GM12875 (cell line): ENCODE data around the gene BAIAP2.

Source experiments
- H3K4me3 ChIP-seq: one replicate; pipeline ENCODE4 v1.5.1; 2011; ENCODE audit warnings: low read depth, low read length, control low read depth
- TF ChIP-seq, protein P1 (sequence below): IDR thresholded peaks from 2 replicates; pipeline ENCODE4 v1.5.1; 2011; ENCODE audit warnings: low read depth, mild to moderate bottlenecking, control low read depth, inconsistent platforms, low read length, moderate library complexity, borderline replicate concordance; ENCODE audit not compliant: insufficient read depth

BAIAP2 gene

DNA sequence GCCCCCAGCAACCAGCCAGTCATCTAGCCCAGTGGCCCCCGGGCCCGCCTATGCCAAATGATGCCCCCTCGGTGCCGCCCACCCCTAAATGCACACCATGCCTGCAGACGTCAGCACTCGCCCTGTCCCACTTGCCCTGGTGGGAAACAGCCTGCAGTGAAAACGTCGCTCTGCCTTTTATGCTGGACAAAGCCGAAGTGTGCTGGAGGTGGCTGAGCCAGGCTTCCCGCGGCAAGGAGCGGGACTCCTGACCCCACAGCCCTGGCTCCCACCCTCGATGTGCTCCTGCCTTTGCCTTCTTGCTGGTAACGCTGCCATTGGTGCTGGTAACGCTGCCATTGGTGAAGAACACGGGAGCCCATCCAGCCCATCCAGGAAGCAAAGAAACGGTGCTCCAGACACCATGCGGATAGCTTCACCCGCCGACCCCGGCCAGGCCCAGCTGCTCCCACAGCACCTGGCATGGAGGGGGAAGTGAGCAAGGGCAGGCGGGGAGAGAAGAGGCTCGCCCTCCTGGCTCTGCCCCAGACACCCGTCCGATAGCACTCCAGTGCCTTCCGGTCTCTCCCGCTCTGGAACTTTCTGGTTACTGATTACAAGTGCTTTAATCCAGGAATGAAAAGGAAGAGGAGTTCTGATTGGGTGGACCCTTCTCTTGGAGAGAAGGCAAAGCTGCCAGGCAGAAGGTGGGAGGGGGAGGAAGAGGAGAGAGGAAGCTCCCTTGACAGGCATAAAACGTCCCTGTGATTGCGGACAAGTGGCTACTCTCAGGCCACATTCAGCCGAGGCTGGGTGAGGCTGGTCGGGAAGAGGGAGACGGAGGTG is 4.0 kb upstream of the BAIAP2 start:
- no peak overlapping the region for H3K4me3 ChIP-seq
- TF ChIP-seq, protein P1, sequence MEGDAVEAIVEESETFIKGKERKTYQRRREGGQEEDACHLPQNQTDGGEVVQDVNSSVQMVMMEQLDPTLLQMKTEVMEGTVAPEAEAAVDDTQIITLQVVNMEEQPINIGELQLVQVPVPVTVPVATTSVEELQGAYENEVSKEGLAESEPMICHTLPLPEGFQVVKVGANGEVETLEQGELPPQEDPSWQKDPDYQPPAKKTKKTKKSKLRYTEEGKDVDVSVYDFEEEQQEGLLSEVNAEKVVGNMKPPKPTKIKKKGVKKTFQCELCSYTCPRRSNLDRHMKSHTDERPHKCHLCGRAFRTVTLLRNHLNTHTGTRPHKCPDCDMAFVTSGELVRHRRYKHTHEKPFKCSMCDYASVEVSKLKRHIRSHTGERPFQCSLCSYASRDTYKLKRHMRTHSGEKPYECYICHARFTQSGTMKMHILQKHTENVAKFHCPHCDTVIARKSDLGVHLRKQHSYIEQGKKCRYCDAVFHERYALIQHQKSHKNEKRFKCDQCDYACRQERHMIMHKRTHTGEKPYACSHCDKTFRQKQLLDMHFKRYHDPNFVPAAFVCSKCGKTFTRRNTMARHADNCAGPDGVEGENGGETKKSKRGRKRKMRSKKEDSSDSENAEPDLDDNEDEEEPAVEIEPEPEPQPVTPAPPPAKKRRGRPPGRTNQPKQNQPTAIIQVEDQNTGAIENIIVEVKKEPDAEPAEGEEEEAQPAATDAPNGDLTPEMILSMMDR, result no peak

DNA sequence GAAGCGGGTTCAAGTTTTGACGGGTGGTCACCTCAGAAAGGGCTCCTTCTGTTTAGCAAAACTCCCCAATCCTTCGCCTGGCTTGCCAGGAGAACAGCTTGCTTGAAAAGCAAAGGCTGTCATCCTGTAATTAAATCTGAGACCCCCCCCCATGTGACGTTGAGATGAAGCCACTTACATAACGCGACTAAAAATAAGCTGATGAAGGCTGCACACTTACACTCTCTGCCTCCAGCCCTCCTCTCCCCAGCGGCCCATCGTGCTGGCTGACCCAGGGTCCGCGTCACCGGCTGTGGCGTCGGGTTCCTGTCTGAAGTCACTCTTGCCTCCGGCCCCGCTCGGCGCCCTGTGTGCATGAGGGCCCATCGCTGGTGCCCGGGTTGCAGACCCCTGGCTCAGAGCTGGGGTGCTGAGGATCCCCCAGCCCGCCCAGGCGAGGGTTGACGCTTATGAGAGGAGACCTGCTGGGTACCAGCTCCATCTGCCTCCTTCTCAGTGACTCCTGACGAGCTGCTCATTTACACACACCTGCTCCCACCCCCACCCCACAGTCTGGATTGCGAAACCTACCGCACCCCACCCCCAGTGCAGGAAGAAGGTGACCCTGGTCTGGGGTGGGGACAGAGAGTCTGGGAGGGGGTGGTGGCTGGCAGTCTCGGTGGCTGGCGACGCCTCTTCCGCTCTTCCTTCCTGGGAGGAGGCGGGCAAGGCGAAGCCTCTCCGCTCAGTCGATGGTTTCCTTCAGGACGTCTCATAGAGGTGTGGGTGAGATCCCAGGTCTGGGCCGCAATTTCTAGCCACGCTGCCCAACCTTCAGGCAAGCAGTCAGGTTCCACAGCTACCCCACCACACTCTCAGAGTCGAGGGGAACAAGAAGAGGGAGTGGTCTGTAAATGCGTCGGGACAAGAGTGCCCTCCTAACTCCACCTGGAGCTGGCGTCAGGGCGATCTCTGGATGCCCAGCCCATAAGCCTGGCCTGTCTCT is 3.1 kb upstream of the BAIAP2 start:
- no peak overlapping the region for H3K4me3 ChIP-seq
- TF ChIP-seq, protein P1, result no peak

DNA sequence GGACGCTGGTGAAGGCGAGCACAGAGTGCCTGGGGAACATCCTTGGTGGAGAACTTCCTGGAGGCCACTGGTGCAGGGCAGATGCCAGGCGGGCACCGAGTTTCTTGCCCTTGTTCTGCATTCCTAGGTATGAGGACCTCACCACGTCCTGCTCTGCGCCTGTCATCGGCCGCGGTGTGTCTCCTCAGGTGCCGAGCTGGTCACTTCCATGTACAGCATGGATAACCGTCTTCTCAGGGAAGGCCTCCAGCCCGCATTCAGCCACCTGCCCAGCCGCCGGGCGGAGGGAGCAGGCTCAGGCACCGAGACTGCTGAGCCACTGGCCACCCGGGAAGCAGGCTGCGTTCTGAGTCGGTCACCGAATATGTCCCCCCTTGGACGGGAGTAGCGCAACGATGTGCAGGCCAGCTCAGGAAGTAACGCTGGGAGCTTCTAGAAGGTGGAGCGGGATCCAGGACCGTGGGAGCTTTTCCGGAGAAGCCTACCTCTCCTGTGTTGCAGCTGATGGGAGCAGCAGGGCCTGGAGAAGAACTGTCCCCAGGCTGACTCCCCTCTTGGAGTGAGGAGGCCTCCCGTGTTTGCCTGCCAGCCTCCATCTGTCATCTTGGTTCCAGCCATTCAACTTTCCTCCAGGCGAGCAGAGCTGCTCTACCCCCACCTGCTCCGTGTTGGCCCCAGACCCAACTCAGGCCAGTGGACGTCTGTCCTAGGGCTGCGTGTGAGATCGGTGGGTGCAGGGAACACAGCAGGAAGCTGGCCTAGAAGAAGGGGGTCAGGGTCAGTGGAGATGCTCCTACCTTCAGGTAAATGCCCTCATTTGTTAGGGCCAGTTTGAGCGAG is 2.1 kb upstream of the BAIAP2 start:
- H3K4me3 ChIP-seq, result no peak overlapping the region
- TF ChIP-seq, protein P1, result no peak

DNA sequence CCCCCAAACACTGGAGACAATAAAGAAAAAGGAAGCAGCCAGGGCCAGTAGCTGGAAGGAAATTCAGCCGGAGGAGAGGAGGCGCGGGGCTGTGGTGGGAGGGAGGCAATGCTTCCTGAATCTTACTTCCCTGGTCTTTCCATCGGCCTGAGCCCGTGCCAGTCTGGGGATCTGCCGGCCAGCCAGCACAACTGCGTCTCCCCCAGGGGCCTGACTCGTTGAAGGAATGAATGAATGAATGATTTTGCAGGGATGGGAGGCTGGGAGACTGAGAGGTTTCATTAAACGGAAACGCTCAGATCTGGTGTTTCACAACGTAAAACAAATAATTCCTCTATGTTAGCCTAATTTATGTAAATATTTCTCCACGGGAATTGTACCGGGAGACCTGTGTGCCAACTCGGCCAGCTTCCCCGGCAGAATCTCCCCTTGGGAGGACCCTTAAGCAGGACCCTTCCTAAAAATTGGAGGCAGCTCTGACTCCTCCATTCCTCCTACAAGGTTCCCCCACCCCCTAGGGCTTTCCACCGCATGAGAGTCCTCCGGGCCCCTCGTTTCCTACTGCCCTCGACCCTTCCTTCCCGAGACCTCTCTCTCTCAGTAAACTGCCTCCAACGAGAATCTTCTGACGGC is 1.3 kb upstream of the BAIAP2 start:
- TF ChIP-seq, protein P1, result no peak
- H3K4me3 ChIP-seq, result no peak overlapping the region

DNA sequence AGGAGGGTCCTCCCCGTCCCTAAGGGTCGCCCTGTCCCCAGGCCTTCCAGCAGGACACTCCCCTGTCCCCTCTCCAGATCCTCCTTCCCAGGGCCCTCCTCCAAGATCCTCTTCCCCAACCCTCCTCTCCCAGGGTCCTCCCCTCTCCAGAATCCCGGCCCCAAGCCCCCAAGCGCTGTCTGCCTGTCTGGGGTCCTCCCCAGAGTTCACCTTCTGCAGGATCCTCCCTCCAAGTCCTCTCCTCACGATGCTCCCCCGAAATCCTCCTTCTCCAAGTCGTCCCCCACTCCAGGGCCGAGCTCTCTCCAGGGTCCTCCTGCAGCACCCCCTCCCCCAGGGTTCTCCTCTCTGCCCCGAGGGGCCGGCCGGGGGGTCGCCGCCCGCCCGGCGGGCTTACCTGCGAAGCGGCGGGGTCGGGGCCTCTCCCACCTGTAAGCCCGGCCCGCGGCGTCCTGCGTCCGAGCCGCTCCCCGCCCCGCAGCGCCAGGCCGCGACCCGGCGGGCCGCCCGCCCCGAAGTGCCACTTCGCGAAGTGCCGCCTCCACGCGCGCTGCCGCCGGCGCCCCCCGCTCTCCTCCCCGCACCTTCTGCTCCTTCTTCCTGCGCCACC is 678 bp upstream of the BAIAP2 start:
- no peak overlapping the region for H3K4me3 ChIP-seq
- TF ChIP-seq, protein P1, result no peak
